IMR-90 (cell line): ENCODE results near the gene NLE1.

Source experiments
- BHLHE40 ChIP-seq: fragments of 150-350 bp; IDR thresholded peaks from 2 replicates; pipeline ENCODE4 v1.6.1; 2016; ENCODE audit warnings: mild to moderate bottlenecking, low read depth, low read length
- CEBPB ChIP-seq: IDR thresholded peaks from 2 replicates; pipeline ENCODE4 v1.6.1; 2012; ENCODE audit warnings: low read depth, low read length, improper control_type of control experiment
- CHD1 ChIP-seq: IDR thresholded peaks from 2 replicates; pipeline ENCODE4 v1.6.1; 2012; ENCODE audit warnings: low read depth, low read length, improper control_type of control experiment
- CTCF ChIP-seq: conservative IDR thresholded peaks from 2 replicates; pipeline ENCODE4 v1.5.1; 2012; ENCODE audit warnings: mild to moderate bottlenecking, low read depth, low read length, improper control_type of control experiment
- FOS ChIP-seq: fragments of 150-350 bp; IDR thresholded peaks from 2 replicates; pipeline ENCODE4 v1.6.1; 2016; ENCODE audit warnings: low read depth, low read length
- MAFK ChIP-seq: IDR thresholded peaks from 2 replicates; pipeline ENCODE4 v1.6.1; 2012; ENCODE audit warnings: low read depth, low read length, improper control_type of control experiment
- MAZ ChIP-seq: IDR thresholded peaks from 2 replicates; pipeline ENCODE4 v1.6.1; 2012; ENCODE audit warnings: low read depth, mild to moderate bottlenecking, low read length, improper control_type of control experiment, moderate library complexity, borderline replicate concordance
- MXI1 ChIP-seq: IDR thresholded peaks from 2 replicates; pipeline ENCODE4 v1.6.1; 2012; ENCODE audit warnings: low read depth, mild to moderate bottlenecking, low read length, moderate library complexity, borderline replicate concordance
- POLR2A ChIP-seq: IDR thresholded peaks from 2 replicates; pipeline ENCODE4 v1.6.1; 2012; ENCODE audit warnings: mild to moderate bottlenecking, low read depth, low read length
- RAD21 ChIP-seq: IDR thresholded peaks from 2 replicates; pipeline ENCODE4 v1.6.1; 2012; ENCODE audit warnings: low read length, improper control_type of control experiment
- RFX5 ChIP-seq: IDR thresholded peaks from 2 replicates; pipeline ENCODE4 v1.8.0; 2012; ENCODE audit warnings: low read depth, mild to moderate bottlenecking, low read length, moderate library complexity
- SMC3 ChIP-seq: fragments of 150-350 bp; IDR thresholded peaks from 2 replicates; pipeline ENCODE4 v1.6.1; 2016; ENCODE audit warnings: low read depth, mild to moderate bottlenecking, antibody characterized with exemption, low read length, moderate library complexity
- TF ChIP-seq, protein P1 (sequence below): fragments of 150-350 bp; IDR thresholded peaks from 2 replicates; pipeline ENCODE4 v1.6.1; 2017; ENCODE audit warnings: mild to moderate bottlenecking, antibody characterized with exemption, low read length, low read depth
- TF ChIP-seq, protein P2 (sequence below): fragments of 150-350 bp; IDR thresholded peaks from 2 replicates; pipeline ENCODE4 v1.6.1; 2016; ENCODE audit warnings: low read depth, mild to moderate bottlenecking, low read length, moderate library complexity, borderline replicate concordance

DNA sequence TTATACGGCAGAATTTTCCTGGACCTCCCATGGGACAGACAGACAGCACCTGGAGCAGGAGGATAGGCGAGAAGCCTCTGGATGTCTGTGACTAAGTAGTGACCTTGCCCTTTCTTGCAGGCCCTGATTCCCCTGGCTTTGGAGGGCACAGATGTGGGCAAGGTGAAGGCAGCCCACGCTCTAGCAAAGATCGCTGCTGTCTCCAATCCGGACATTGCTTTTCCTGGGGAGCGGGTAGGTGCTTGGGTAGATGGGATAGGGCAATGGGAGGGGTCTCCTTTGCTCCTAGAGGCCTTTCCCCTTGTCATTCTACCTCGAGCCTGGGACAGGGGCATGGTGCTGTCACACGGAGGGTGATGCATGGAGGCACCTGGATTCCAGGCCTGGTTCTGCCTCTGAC, 34.8 kb upstream of the NLE1 start:
- TF ChIP-seq BHLHE40 (no peak), CTCF (no peak), POLR2A (no peak), CEBPB (no peak), MXI1 (no peak), MAFK (no peak), RFX5 (no peak), RAD21 (no peak), FOS (no peak), CHD1 (no peak), SMC3 (no peak), MAZ (no peak)
- TF ChIP-seq, protein P1, sequence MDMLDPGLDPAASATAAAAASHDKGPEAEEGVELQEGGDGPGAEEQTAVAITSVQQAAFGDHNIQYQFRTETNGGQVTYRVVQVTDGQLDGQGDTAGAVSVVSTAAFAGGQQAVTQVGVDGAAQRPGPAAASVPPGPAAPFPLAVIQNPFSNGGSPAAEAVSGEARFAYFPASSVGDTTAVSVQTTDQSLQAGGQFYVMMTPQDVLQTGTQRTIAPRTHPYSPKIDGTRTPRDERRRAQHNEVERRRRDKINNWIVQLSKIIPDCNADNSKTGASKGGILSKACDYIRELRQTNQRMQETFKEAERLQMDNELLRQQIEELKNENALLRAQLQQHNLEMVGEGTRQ, result no peak
- TF ChIP-seq, protein P2, sequence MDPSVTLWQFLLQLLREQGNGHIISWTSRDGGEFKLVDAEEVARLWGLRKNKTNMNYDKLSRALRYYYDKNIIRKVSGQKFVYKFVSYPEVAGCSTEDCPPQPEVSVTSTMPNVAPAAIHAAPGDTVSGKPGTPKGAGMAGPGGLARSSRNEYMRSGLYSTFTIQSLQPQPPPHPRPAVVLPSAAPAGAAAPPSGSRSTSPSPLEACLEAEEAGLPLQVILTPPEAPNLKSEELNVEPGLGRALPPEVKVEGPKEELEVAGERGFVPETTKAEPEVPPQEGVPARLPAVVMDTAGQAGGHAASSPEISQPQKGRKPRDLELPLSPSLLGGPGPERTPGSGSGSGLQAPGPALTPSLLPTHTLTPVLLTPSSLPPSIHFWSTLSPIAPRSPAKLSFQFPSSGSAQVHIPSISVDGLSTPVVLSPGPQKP, result no peak
